HG03342 (cell line): ENCODE results near the gene JMJD6.
A peak's percentile ranks its signal among the peaks of the same experiment; 100 is the strongest.
"Not testable (repeated sequence)": the region's sequence is repeated elsewhere in the genome, so short reads cannot be mapped to it uniquely, and the experiment has no call there.

ENCODE experiments used
- ATAC-seq: cut with Tn5 transposase; IDR thresholded peaks from one replicate; pipeline ENCODE4 v1.9.1; 2021; ENCODE audit warnings: mild to moderate bottlenecking, moderate library complexity; ENCODE audit not compliant: unreplicated experiment

JMJD6 gene

GRCh38 chr17:76726231-76726775 is at the start of gene JMJD6:
Gene JMJD6, minus strand, starts transcription at chr17:76726606. Its CDS starts 131 bp downstream, at chr17:76726475.
- peak; percentile 59 for ATAC-seq

- ATAC-seq, result no peak
These were observed 48.7 kb upstream of the JMJD6 start for GRCh38 chr17:76775021-76775600.

- no peak for ATAC-seq
These were observed 46.6 kb upstream of the JMJD6 start for GRCh38 chr17:76772842-76773525.

- ATAC-seq, result no peak
These were observed 32.2 kb upstream of the JMJD6 start for GRCh38 chr17:76758570-76758969.

- ATAC-seq, result no peak
These were observed 30.9 kb upstream of the JMJD6 start for GRCh38 chr17:76757256-76757655.

GRCh38 chr17:76755285-76755684 is 28.9 kb upstream of the JMJD6 start:
- ATAC-seq, result no peak

DNA sequence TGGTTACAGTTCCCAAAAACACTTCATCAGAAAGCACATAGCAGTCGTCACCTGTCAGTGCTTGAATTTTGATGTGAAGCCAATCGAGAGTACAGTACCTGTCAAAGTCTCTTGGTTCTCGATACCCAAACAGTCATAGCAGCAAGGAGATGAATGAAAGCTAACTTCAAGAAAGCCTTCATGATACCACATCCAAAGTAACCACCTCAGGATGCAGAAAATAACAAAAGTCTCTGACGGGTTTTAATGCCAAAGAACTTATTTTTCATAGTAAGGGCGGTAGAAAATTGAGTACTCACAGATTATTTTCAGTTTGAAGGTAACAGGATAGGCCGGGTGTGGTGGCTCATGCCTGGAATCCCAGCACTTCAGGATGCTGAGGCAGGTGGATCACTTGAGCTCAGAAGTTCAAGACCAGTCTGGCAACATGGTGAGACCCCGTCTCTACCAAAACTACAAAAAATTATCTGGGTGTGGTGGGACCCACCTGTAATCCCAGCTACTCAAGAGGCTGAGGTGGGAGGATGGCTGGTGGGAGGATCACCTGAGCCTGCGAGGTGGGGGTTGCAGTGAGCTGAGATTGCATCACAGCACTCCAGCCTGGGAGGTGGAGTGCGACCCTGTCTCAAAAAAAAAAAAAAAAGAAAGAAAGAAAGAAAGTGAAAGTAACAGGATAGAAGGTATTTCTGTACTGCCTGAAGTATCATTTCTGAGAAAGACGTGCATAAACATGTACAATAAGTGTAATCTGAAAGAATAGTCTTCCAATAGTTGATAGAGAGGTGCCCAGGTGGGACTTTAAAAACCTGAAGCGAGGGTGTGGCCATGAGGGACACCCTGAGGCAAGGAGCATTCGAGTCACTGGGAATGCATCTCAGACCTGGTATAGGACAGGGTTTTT is 26.9 kb upstream of the JMJD6 start:
- no peak for ATAC-seq

DNA sequence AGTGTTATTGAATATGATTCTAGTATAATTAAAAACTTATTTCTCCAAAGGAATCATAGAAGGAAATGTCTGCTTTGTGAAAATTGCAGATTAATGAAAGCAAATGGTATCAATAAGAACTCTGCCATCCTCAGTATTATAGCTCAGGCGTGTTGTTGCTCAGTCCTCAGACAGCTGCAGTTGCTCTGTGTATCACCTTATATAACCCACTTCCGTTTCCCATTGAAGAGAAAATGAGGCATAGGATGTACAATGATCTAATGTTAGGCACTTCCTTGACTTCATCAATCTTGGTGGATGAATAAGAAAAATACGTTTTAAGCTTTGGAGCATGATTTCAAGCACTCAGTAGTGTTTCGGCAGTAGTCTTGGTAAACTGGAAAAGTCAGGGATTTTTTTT is 25.6 kb upstream of the JMJD6 start:
- ATAC-seq, result no peak

DNA sequence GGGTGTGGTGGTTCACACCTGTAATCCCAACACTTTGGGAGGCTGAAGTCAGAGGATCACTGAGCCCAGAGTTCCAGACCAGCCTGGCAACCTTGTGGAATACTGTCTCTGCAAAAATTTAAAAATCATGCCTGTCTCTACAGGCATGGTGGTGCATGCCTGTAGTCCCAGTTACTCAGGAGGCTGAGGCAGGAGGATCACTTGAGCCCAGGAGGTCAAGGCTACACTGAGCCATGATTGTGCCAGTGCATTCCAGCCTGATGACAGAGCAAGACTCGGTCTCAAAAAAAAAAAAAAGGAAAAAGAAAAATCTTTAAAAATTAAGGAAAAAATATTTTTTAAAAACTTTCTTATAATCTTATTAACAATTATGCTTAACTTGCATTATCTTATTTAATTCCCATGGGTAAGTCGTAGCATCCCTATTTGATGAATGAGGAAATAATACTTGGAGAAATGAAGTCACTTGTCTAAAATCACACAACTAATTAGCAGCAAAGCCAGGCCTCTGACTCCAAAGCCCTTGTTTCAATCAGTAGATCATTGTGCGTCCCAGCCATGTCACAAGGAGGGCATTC is 25.1 kb upstream of the JMJD6 start:
- ATAC-seq, result no peak

GRCh38 chr17:76748657-76749056 is 22.3 kb upstream of the JMJD6 start:
- no peak for ATAC-seq

DNA sequence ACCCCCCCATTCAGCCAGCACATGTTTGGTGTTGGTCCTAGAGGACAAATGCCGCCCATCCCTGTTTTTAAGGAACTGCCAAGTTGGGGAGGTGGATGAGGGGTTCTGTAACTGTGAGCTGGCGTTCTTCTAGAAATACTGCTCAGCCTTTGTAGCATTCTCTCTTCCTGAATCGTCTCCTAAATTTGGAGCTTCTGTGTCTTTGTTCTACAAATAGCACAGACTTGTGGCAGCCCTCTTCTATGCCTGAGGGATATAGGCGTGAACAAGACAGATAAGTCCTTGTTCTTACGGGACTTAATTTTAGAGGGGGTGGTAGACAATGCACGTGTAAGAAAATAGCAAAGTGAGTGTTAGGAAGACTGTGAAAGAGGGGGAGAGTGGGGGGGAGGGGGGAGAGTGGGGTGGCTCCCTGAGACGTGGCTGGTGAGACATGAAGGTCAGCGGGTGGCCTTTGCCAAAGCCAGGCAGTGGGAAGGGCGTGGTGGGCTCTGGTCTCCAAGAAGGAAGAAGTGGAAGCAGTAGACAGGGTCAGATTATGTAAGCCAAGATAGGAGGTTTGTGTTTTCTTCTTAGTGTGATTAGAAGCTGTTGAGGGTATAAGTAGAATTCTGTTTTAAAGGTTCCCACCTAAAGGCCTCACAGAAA is 21.4 kb upstream of the JMJD6 start:
- ATAC-seq, result no peak

- ATAC-seq, result not testable (repeated sequence)
These were observed 19.4 kb upstream of the JMJD6 start for GRCh38 chr17:76745785-76746184.

GRCh38 chr17:76744747-76745146 is 18.3 kb upstream of the JMJD6 start:
- no peak for ATAC-seq

GRCh38 chr17:76742958-76743357 is 16.6 kb upstream of the JMJD6 start:
- no peak for ATAC-seq

- no peak for ATAC-seq
These were observed 14.1 kb upstream of the JMJD6 start for GRCh38 chr17:76740329-76741118.

DNA sequence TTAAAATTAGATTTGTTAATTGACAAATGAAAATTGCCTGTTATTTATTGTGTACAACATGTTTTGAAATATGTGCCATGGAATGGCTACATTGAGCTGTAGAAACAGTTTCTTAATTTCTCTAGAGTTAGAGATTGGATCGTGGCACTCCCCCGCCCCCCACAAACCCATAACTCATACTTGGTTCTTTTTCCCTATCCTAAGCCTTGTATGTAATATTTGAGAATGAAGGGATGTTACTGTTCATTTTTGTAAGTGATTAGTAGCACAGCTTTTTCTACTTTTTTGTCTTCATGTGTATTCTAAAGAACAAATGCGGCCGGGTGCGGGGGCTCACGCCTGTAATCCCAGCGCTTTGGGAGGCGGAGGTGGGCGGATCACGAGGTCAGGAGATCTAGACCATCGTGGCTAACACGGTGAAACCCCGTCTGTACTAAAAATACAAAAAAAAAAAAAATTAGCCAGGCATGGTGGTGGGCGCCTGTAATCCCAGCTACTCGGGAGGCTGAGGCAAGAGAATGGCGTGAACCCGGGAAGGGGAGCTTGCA is 13.2 kb upstream of the JMJD6 start:
- not testable (repeated sequence) for ATAC-seq

DNA sequence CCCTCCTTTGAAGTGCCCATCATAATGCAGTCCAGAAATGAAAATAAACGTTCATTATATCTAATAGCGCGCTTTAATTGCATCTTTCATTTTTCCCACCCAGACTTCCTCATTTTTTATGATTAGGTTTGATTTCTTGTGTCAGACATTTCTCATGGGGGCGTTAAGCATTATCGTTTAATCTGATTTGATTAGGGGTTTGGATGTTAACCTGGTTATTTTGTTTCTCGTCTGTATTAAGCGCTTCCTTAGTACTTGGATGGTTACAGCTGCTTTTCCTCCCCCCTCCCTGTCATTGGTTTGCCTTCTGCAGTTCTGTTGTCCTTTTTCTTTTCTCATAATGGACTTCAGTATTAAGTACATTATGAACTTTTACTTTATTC is 12.1 kb upstream of the JMJD6 start:
- no peak for ATAC-seq

DNA sequence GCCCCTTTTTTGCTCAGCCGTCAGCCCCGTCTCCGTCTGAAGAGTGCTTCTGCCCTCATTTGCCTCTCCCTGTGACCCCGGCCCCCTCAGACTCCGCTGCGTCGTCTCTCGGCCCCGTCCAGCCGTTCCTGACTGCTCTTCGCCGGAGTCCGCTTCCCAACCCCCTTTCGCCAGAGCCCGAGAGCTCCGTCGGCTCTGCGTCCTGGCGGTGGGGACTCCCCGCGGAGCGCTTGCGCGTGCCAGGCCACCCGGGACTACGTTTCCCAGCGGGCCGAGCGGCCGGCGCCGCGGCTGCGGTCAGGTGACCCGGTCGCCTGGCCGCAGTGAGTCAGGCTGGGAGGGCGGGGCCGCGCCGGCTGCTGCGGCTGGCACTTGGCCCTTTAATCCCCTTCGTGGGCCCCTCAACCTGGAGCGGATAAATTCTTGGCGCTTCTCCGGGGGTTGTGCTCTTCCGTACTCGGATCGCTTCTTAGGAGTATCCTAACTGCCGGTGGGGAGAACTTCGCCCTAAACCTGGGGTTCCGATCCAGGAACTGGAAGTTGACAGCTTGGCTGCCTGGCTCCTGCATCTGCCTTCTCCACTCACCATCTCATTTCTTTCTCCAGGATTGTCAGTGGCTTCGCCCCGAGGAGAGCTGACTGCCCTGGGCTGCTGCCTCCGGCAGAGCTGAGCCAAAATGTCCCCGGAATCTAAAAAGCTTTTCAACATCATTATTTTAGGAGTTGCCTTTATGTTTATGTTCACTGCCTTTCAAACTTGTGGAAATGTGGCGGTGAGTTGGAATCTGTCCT is 11.5 kb upstream of the JMJD6 start, which contains the start of gene MFSD11:
Gene MFSD11 (plus strand): TSS at position 444 of the 792 bp plus-strand sequence. CDS start 234 bp downstream, at position 678.
- peak; percentile 52 for ATAC-seq
